HG03575 (cell line): Measurements from ENCODE around the gene PPP4R4.

Experiments
- ATAC-seq: cut with Tn5 transposase; IDR thresholded peaks from one replicate; pipeline ENCODE4 v1.9.1; 2021; ENCODE audit not compliant: unreplicated experiment, insufficient number of reproducible peaks, low FRiP score; ENCODE audit errors: extremely low read depth

PPP4R4 gene

GRCh38 chr14:94173885-94174603 lies at the start of gene PPP4R4:
Gene PPP4R4, plus strand, starts transcription at chr14:94174322. Its CDS starts 144 bp downstream, at chr14:94174466.
- no peak for ATAC-seq

- ATAC-seq: no peak
Measured at GRCh38 chr14:94124582-94125377, 49.3 kb upstream of the PPP4R4 start.

- no peak for ATAC-seq
Measured at GRCh38 chr14:94125659-94126418, 48.3 kb upstream of the PPP4R4 start.

GRCh38 chr14:94126419-94126677 lies 47.8 kb upstream of the PPP4R4 start:
- no peak for ATAC-seq

GRCh38 chr14:94126800-94127199 lies 47.3 kb upstream of the PPP4R4 start:
- ATAC-seq: no peak

GRCh38 chr14:94127330-94127729 lies 46.8 kb upstream of the PPP4R4 start:
- no peak for ATAC-seq

- no peak for ATAC-seq
Measured at GRCh38 chr14:94128216-94128839, 45.8 kb upstream of the PPP4R4 start.

- no peak for ATAC-seq
Measured at GRCh38 chr14:94129111-94129757, 44.9 kb upstream of the PPP4R4 start, which contains the start of gene IFI27L2. Gene IFI27L2, minus strand, starts transcription at chr14:94129604. Its CDS starts 40 bp downstream, at chr14:94129564.

- no peak for ATAC-seq
Measured at GRCh38 chr14:94129758-94130414, 44.2 kb upstream of the PPP4R4 start.

GRCh38 chr14:94132285-94132887 lies 41.7 kb upstream of the PPP4R4 start:
- ATAC-seq: no peak

GRCh38 chr14:94135476-94135875 lies 38.6 kb upstream of the PPP4R4 start:
- no peak for ATAC-seq

GRCh38 chr14:94136575-94137331 lies 37.4 kb upstream of the PPP4R4 start:
- ATAC-seq: no peak

GRCh38 chr14:94138251-94138650 lies 35.9 kb upstream of the PPP4R4 start:
- ATAC-seq: no peak

GRCh38 chr14:94139006-94139405 lies 35.1 kb upstream of the PPP4R4 start:
- ATAC-seq: no peak

GRCh38 chr14:94139421-94139820 lies 34.7 kb upstream of the PPP4R4 start:
- no peak for ATAC-seq

GRCh38 chr14:94142247-94142646 lies 31.9 kb upstream of the PPP4R4 start:
- ATAC-seq: no peak

GRCh38 chr14:94142836-94143235 lies 31.3 kb upstream of the PPP4R4 start:
- ATAC-seq: no peak
